NCI-H1417 (cell line): ENCODE results near the gene SLC39A11.
A peak's percentile ranks its signal among the peaks of the same experiment; 100 is the strongest.
"Not testable (repeated sequence)": the region's sequence is repeated elsewhere in the genome, so short reads cannot be mapped to it uniquely, and the experiment has no call there.

Experiments used
- DNase-seq, 3 experiments: peaks; one replicate each; lab custom pipeline; 2025; lab: John Stamatoyannopoulos, UW

The SLC39A11 gene

GRCh38 chr17:72832306-72832705 lies 260.2 kb downstream of the SLC39A11 start:
- no peak for DNase-seq

GRCh38 chr17:72829883-72830282 lies 262.6 kb downstream of the SLC39A11 start:
- DNase-seq: no peak

- no peak for DNase-seq
Observed at GRCh38 chr17:72826602-72827001, 265.9 kb downstream of the SLC39A11 start.

GRCh38 chr17:72826059-72826458 lies 266.4 kb downstream of the SLC39A11 start:
- not testable (repeated sequence) for DNase-seq

GRCh38 chr17:72825218-72825617 lies 267.3 kb downstream of the SLC39A11 start:
- no peak for DNase-seq

GRCh38 chr17:72824267-72824666 lies 268.2 kb downstream of the SLC39A11 start:
- not testable (repeated sequence) for DNase-seq

GRCh38 chr17:72822358-72823023 lies 270.0 kb downstream of the SLC39A11 start:
- no peak for DNase-seq

- no peak for DNase-seq
Observed at GRCh38 chr17:72816406-72816805, 276.1 kb downstream of the SLC39A11 start.

GRCh38 chr17:72813481-72813880 lies 279.0 kb downstream of the SLC39A11 start:
- no peak for DNase-seq

- DNase-seq: no peak
Observed at GRCh38 chr17:72812823-72813222, 279.7 kb downstream of the SLC39A11 start.

- no peak for DNase-seq
Observed at GRCh38 chr17:72811976-72812687, 280.4 kb downstream of the SLC39A11 start.

GRCh38 chr17:72810991-72811508 lies 281.4 kb downstream of the SLC39A11 start:
- DNase-seq: no peak

GRCh38 chr17:72806011-72806410 lies 286.5 kb downstream of the SLC39A11 start:
- no peak for DNase-seq

- no peak for DNase-seq
Observed at GRCh38 chr17:72804949-72805707, 287.4 kb downstream of the SLC39A11 start.

- DNase-seq: no peak
Observed at GRCh38 chr17:72802726-72803125, 289.8 kb downstream of the SLC39A11 start.

GRCh38 chr17:72797142-72797541 lies 295.3 kb downstream of the SLC39A11 start:
- no peak for DNase-seq

- no peak for DNase-seq
Observed at GRCh38 chr17:72795941-72796340, 296.5 kb downstream of the SLC39A11 start.

- DNase-seq: no peak
Observed at GRCh38 chr17:72794152-72794551, 298.3 kb downstream of the SLC39A11 start.

GRCh38 chr17:72792771-72793170 lies 299.7 kb downstream of the SLC39A11 start:
- DNase-seq: no peak

GRCh38 chr17:72790190-72790589 lies 302.3 kb downstream of the SLC39A11 start:
- DNase-seq: no peak

GRCh38 chr17:72789711-72790110 lies 302.8 kb downstream of the SLC39A11 start:
- DNase-seq: no peak

- peak; percentile 47 to 79 (median 56) for DNase-seq
Observed at GRCh38 chr17:72788950-72789585, 303.4 kb downstream of the SLC39A11 start.
